RWPE1 (cell line): Measurements from ENCODE around the gene KCNK16.

ENCODE experiments used
- CTCF ChIA-PET: fragments of 350-600 bp; sonication (Branson Sonifier 250); formaldehyde crosslinking; extraction: SDS; loops from one replicate; lab custom pipeline; 2021; lab: Yijun Ruan, JAX
- POLR2A ChIA-PET: fragments of 400-600 bp; formaldehyde crosslinking; extraction: SDS; loops from one replicate; lab custom pipeline; 2020; ENCODE audit warnings: antibody characterized with exemption; ENCODE audit not compliant: low non-redundant PET; lab: Yijun Ruan, JAX
- DNase-seq: peaks from one replicate; pipeline ENCODE4 v3.0.0; 2012; ENCODE audit warnings: low spot score
- H3K27ac ChIP-seq: fragments of 450-650 bp; 2 replicates; pipeline ENCODE4 v1.5.1; 2017
- TF ChIP-seq, protein P1 (sequence below): fragments of 450-650 bp; conservative IDR thresholded peaks from 2 replicates; pipeline ENCODE4 v1.5.1; 2017; ENCODE audit warnings: low read depth, mild to moderate bottlenecking

Gene KCNK16

DNA sequence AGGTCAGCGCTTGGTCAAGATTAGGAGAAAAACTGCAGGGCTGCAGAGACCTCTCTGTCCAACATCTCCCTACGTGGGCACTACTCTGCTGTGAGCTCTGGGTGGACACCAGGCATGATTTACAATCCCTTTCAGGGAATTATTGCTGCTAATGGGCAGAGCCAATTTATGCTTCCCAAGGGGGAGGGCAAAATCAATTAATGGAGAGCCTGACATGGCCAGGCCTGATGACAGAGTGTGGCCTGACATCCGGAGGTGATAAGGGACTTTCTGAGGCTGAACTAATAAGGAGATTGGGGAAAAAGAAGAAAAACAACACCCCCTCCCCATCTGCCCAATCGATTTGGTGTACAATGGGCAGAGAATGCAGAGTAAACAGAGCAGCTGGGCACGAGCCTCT is 5.0 kb upstream of the KCNK16 start:
- no peak overlapping the region for H3K27ac ChIP-seq
- POLR2A ChIA-PET, result no interaction called here
- CTCF ChIA-PET, result no interaction called here
- TF ChIP-seq, protein P1, sequence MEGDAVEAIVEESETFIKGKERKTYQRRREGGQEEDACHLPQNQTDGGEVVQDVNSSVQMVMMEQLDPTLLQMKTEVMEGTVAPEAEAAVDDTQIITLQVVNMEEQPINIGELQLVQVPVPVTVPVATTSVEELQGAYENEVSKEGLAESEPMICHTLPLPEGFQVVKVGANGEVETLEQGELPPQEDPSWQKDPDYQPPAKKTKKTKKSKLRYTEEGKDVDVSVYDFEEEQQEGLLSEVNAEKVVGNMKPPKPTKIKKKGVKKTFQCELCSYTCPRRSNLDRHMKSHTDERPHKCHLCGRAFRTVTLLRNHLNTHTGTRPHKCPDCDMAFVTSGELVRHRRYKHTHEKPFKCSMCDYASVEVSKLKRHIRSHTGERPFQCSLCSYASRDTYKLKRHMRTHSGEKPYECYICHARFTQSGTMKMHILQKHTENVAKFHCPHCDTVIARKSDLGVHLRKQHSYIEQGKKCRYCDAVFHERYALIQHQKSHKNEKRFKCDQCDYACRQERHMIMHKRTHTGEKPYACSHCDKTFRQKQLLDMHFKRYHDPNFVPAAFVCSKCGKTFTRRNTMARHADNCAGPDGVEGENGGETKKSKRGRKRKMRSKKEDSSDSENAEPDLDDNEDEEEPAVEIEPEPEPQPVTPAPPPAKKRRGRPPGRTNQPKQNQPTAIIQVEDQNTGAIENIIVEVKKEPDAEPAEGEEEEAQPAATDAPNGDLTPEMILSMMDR, result no peak
- DNase-seq, result no peak

DNA sequence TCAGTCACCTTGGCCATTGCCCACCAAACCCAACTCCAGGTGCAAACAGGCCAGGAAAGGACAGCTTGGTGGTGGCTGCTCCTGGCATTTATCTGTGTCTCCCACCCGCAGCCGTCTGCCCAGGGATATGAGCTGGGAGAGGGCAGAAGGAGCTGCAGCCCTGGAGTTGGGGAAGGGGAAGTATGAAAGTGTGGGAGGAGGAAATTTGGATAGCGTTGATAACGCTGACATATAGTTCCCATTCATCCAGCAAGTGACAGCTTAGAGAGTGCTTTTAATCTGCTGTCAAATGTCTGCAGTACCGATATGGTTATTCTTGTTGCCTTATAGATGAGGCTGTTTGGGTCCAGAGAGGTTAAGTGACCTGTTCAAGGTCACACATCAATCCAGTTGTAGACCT is 741 bp downstream of the KCNK16 start:
- CTCF ChIA-PET, result interaction anchor here (0.7 kb wide), 1 partner anchor 291 kb away, joined by 3 read pairs; no protein-coding TSS in a partner anchor
- no peak overlapping the region for H3K27ac ChIP-seq
- no peak for DNase-seq
- TF ChIP-seq, protein P1, result no peak
- POLR2A ChIA-PET, result no interaction called here

DNA sequence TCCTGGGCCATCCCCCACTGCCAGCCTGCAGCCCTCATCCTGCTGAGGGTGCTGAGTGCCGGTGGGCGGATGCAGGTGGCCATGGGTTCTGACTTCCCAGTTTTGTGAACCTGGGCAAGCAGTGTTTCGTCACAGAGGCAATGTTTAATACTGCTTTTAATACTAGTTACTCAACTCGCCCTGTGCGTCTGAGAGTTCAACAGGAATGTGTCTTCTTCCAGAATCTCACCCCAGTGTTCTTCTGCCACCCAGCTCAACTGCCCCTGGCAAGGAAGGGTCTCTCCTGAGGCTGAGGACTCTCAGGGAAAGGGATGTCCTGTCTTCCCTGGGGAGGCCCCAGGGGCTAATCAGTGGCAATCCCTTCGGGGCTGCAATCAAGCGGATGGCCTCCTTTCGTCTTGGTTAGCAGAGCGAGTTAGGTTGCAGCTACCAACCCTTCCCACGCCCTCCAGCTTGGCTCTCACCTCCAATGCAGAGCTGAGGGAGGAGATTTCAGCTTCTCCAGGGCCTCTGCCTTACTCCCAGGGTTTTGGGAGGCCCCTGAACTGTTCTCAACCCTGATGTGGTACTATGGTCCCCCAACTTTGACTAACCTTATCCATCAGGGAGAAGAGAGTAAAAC is 2.0 kb downstream of the KCNK16 start:
- no peak for DNase-seq
- TF ChIP-seq, protein P1, result no peak
- POLR2A ChIA-PET, result no interaction called here
- H3K27ac ChIP-seq, result no peak overlapping the region
- CTCF ChIA-PET, result no interaction called here

DNA sequence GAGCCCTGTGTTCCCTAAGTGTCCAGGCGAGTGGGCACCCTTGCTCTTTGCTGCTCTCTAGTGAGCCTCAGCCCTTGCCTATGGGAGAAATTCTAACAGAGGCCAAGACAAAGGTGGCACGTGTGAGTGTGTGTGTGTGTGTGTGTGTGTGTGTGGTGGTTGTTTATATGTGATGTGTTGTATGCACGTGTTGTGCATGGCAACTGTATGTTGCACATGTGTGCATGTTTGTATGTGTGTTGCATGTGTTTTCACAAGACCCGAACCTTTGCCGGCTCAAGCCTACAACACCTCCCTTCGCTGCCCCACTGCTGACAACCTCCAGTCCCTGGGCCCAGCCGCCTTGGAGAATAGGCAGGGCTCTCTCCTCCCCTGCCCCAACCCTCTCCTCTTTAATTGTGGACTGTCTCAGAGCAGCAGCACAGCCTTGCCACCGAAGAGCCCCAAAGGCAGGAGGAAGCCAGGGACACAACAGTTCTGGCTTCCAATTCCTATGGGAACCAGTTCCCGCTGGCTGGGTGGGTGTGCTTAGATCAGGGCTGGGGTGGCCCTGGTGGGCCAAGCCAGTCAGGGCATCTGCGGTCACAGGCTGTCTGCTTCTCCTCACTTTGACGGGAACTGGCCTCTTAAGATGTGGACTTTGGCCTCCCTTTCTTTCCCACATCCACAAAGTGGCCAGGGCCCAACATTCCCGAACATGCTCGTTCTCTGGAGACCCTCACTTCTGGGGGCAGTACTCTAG is 2.7 kb downstream of the KCNK16 start:
- CTCF ChIA-PET, result interaction anchor here (0.6 to 1.0 kb wide), 2 partner anchors 9 to 154 kb away, joined by 4 to 6 read pairs; no protein-coding TSS in a partner anchor
- POLR2A ChIA-PET, result no interaction called here
- TF ChIP-seq, protein P1, result no peak
- H3K27ac ChIP-seq, result no peak overlapping the region
- DNase-seq, result no peak

DNA sequence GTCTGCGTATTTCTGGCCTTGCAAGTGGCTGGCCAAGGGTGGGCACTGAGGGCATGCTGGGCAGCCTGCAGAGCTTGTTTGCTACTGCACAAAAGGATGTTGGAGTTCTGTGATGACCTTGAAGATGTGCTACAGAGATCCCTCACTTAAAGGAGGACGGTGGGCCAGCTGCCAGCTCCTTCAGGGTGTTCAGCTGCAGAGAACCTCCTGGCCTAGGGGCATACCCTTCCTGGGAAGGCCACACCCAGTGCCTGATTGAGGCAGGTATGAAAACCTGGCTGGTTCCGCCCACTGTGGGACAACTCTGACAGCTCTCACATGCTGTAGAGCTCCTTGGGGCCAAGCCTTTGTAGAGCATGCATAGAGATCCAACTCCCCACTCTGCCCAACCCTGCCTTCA is 5.2 kb downstream of the KCNK16 start:
- TF ChIP-seq, protein P1, result no peak
- DNase-seq, result no peak
- POLR2A ChIA-PET, result no interaction called here
- no peak overlapping the region for H3K27ac ChIP-seq
- CTCF ChIA-PET, result interaction anchor here (0.6 kb wide), 1 partner anchor 345 kb away, joined by 3 read pairs; no protein-coding TSS in a partner anchor

DNA sequence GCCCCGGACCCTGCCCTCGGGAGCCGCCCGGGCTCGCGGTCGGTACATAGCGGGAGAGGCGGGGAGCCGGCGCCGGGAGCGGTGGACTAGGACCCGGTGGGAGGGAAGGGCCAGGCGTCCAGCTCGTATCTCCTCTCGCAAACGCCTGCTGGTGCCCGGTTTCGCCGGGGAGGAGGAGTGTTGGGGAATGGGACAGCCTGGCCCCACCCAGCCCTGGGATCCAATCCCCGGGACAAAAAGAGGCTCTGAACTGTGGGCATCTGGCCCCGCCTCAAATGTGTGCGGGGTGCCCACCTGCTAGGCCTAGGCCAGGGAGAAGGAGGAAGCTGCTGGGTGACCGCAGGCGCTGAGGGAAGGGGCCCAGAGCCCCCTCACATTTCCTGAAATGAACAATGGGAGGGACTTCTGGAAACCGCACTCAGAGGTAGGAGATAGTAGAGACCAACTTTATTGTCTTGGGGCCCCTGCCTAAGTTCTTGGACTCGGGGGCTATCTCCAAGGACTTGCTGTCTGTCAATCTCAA is 8.2 kb downstream of the KCNK16 start, which contains the start of gene KCNK17:
KCNK17 (minus strand) TSS at position 147 of the 523 bp plus-strand sequence; CDS start at position 48, 99 bp downstream.
- DNase-seq, result no peak
- CTCF ChIA-PET, result no interaction called here

More for the DNA sequence above, 8.2 kb downstream of the KCNK16 start, which contains the start of gene KCNK17:
- POLR2A ChIA-PET, result no interaction called here
- TF ChIP-seq, protein P1, result no peak
- no peak within 1 kb of the TSS for H3K27ac ChIP-seq
